DND-41 (cell line): Measurements from ENCODE around the gene COPS8.

Experiments used
- ATAC-seq: fragments of 200-7000 bp; cut with Tn5 transposase; 3 replicates; pipeline ENCODE4 v1.9.1; 2021; ENCODE audit warnings: low read depth; ENCODE audit not compliant: insufficient read depth
- DNase-seq: peaks from one replicate; pipeline ENCODE4 v3.0.0-alpha.2; 2020
- H2AFZ ChIP-seq: 2 replicates; pipeline ENCODE4 v1.6.0; 2012; ENCODE audit warnings: low read depth, low read length
- H3K27ac ChIP-seq: 2 replicates; pipeline ENCODE4 v1.5.1; 2012; ENCODE audit warnings: low read length, inconsistent platforms
- H3K27me3 ChIP-seq: fragments of 200-600 bp; sonication (generic); 2 replicates; pipeline ENCODE4 v1.6.0; 2012; ENCODE audit warnings: low read length, mild to moderate bottlenecking, inconsistent platforms; ENCODE audit not compliant: insufficient read depth, poor library complexity
- H3K36me3 ChIP-seq: 2 replicates; pipeline ENCODE4 v1.5.1; 2012; ENCODE audit warnings: low read length, inconsistent platforms; ENCODE audit not compliant: insufficient read depth
- H3K4me1 ChIP-seq: 2 replicates; pipeline ENCODE4 v1.5.1; 2012; ENCODE audit warnings: mild to moderate bottlenecking, low read length; ENCODE audit not compliant: insufficient read depth
- H3K4me2 ChIP-seq: 2 replicates; pipeline ENCODE4 v1.6.0; 2012; ENCODE audit warnings: mild to moderate bottlenecking, moderate library complexity, low read length, inconsistent platforms; ENCODE audit not compliant: insufficient read depth
- H3K4me3 ChIP-seq, 2 experiments: fragments of 200-600 bp in 1 of 2; shearing (Covaris generic) in 1 of 2; 2 replicates each; pipeline ENCODE4 v1.5.1; 2012 to 2016; ENCODE audit warnings: inconsistent platforms in 2 of 2, low read length in 2 of 2, mild to moderate bottlenecking in 2 of 2, low read depth in 1 of 2, moderate library complexity in 1 of 2
- H3K79me2 ChIP-seq: 2 replicates; pipeline ENCODE4 v1.6.0; 2012; ENCODE audit warnings: low read length, inconsistent platforms; ENCODE audit not compliant: insufficient read depth
- H3K9ac ChIP-seq: 2 replicates; pipeline ENCODE4 v1.6.0; 2012; ENCODE audit warnings: low read depth, mild to moderate bottlenecking, inconsistent platforms, low read length, moderate library complexity
- H3K9me3 ChIP-seq: 2 replicates; pipeline ENCODE4 v1.5.1; 2012; ENCODE audit warnings: low read length, moderate library complexity, mild to moderate bottlenecking, inconsistent platforms; ENCODE audit not compliant: insufficient read depth, severe bottlenecking
- H4K20me1 ChIP-seq: 2 replicates; pipeline ENCODE4 v1.6.0; 2012; ENCODE audit warnings: low read length; ENCODE audit not compliant: insufficient read depth
- EZH2 ChIP-seq: IDR thresholded peaks from 3 replicates; pipeline ENCODE4 v1.6.1; 2012; ENCODE audit warnings: borderline replicate concordance, low read depth, mild to moderate bottlenecking, moderate library complexity, low read length, inconsistent platforms; ENCODE audit not compliant: severe bottlenecking
- TF ChIP-seq, protein P1 (sequence below): IDR thresholded peaks from 2 replicates; pipeline ENCODE4 v1.5.1; 2012; ENCODE audit warnings: borderline replicate concordance, low read length, moderate library complexity, mild to moderate bottlenecking; ENCODE audit not compliant: poor library complexity, severe bottlenecking; ENCODE audit errors: extremely low read depth

The COPS8 gene

DNA sequence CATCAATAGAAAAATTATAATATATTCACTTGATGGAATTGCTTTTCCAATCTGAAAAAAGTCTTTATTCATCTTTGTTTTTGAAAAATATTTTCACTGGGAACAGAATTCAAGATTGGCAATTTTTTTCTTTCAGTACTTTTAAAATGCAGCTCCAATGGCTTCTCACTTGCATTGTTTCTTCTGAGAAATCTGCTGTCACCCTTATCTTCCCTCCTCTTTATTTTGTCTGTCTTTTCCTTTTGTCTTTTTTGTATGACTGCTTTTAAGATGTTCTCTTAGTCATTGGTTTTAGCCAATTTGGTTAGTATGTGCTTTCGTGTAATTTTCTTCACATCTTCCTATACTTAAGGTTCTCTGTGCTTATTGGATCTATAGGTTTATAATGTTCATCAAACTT, 37.1 kb upstream of the COPS8 start:
- TF ChIP-seq, protein P1, sequence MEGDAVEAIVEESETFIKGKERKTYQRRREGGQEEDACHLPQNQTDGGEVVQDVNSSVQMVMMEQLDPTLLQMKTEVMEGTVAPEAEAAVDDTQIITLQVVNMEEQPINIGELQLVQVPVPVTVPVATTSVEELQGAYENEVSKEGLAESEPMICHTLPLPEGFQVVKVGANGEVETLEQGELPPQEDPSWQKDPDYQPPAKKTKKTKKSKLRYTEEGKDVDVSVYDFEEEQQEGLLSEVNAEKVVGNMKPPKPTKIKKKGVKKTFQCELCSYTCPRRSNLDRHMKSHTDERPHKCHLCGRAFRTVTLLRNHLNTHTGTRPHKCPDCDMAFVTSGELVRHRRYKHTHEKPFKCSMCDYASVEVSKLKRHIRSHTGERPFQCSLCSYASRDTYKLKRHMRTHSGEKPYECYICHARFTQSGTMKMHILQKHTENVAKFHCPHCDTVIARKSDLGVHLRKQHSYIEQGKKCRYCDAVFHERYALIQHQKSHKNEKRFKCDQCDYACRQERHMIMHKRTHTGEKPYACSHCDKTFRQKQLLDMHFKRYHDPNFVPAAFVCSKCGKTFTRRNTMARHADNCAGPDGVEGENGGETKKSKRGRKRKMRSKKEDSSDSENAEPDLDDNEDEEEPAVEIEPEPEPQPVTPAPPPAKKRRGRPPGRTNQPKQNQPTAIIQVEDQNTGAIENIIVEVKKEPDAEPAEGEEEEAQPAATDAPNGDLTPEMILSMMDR = no peak
- no peak for TF ChIP-seq EZH2
- no peaks in the 10 kb centered on the region for H3K27me3 ChIP-seq
- DNase-seq = no peak
- no peaks in the 10 kb centered on the region for H3K9me3 ChIP-seq
- no peaks in the 10 kb centered on the region for H3K4me1 ChIP-seq
- no peak overlapping the region for H3K4me3 ChIP-seq
- no peak overlapping the region for H3K4me2 ChIP-seq
- no peak overlapping the region for H3K9ac ChIP-seq
- no peak for ATAC-seq
- H2AFZ ChIP-seq = no peak overlapping the region
- no peaks in the 10 kb centered on the region for H3K79me2 ChIP-seq
- H3K27ac ChIP-seq = no peak overlapping the region
- H3K36me3 ChIP-seq = no peaks in the 10 kb centered on the region
- no peaks in the 10 kb centered on the region; the same call in 1 of the 2 replicates for H4K20me1 ChIP-seq

DNA sequence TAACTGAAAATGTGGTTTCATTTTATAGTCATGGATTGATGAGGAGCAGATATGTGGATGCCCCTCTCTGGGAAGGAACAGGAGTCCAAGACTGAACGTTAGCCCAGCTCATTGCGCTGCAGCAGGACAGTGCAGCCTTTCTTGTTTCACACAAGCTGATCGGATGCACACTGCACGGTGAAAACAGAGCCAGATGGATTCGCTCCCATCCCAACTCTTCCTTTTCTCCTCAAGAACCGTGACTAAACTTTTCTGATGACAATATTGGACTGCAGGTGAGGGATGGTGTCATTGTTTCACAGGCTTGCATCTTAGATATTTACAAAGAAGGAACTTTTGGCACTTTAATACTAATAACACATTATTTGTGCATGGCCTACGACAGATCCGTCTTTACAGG, 33.8 kb upstream of the COPS8 start:
- no peak for TF ChIP-seq EZH2
- Histone ChIP-seq H3K4me2 (no peak overlapping the region), H3K79me2 (no peaks in the 10 kb centered on the region), H3K27ac (no peak overlapping the region), H3K9ac (no peak overlapping the region), H3K27me3 (no peaks in the 10 kb centered on the region), H2AFZ (no peak overlapping the region), H3K36me3 (no peaks in the 10 kb centered on the region), H3K4me3 (no peak overlapping the region), H3K9me3 (no peaks in the 10 kb centered on the region), H4K20me1 (no peaks in the 10 kb centered on the region), H3K4me1 (no peaks in the 10 kb centered on the region)
- no peak for ATAC-seq
- DNase-seq = no peak

DNA sequence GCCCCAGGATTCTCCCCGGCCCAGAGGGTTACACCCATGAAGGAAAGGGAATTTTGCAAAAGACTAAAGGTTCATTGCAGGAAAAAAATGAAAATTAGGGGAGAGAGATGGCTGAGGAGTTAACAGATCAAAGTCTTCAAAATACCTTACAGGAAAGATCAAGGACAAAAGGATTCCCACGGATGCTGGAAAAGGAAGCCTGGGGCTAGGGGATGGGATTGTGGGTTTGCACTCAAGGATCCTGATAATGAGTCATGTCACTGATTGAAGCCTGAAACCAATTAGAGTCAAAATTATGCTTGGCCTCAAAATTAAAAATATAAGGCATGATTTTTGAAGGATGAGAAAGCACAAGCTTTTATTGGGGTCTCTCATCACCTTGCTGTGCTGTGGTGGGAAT, 32.6 kb upstream of the COPS8 start:
- H3K4me2 ChIP-seq = no peak overlapping the region
- H3K4me3 ChIP-seq = no peak overlapping the region
- no peaks in the 10 kb centered on the region for H3K79me2 ChIP-seq
- H4K20me1 ChIP-seq = no peaks in the 10 kb centered on the region
- no peaks in the 10 kb centered on the region for H3K9me3 ChIP-seq
- DNase-seq = no peak
- no peaks in the 10 kb centered on the region for H3K27me3 ChIP-seq
- no peak overlapping the region for H3K9ac ChIP-seq
- H3K27ac ChIP-seq = no peak overlapping the region
- no peak overlapping the region for H2AFZ ChIP-seq
- no peaks in the 10 kb centered on the region for H3K4me1 ChIP-seq
- ATAC-seq = no peak
- no peak for TF ChIP-seq EZH2
- TF ChIP-seq, protein P1 = no peak
- no peaks in the 10 kb centered on the region for H3K36me3 ChIP-seq

DNA sequence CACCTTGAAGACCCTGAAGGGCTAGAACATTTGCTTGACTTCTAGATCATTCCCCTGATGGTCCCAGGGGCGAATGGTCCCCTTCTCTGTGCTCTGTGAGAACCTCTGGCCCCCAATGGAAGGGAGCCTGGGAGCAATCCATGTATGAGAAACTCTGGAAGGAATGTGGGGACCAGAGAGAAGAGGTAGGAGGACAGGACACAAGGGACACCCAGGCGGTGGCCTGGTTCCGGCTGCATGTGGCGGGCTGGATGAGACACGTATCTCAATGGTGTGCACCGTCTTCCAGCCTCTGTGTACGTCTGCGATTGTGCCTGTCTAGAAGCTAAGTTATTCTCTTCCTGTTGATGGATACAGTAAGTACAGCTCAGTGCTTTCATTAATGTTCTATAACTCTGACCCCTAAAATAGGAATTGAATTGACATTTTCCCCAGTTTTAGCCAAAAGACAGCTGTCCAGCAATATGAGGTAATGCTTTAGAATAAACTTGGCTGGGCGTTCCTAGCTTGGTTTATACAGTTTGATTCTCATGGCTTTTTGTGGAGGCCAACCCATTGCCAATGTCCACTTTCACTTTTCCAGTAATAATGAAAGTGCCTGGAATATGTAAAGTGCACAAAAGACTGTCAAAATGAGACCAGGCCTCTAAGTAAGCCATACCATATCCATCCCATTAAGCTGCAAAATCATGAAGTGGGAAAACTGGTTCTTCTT, 30.1 kb upstream of the COPS8 start:
- H3K36me3 ChIP-seq = no peaks in the 10 kb centered on the region
- DNase-seq (no peak), ATAC-seq (no peak)
- H3K27me3 ChIP-seq = no peaks in the 10 kb centered on the region
- H2AFZ ChIP-seq = no peak overlapping the region
- H3K4me2 ChIP-seq = no peak overlapping the region
- H3K27ac ChIP-seq = no peak overlapping the region
- no peaks in the 10 kb centered on the region for H3K4me1 ChIP-seq
- no peaks in the 10 kb centered on the region for H4K20me1 ChIP-seq
- H3K9ac ChIP-seq = no peak overlapping the region
- no peaks in the 10 kb centered on the region for H3K79me2 ChIP-seq
- no peak overlapping the region for H3K4me3 ChIP-seq
- no peaks in the 10 kb centered on the region for H3K9me3 ChIP-seq
- no peak for TF ChIP-seq EZH2
- TF ChIP-seq, protein P1 = no peak
